Measurements from ENCODE around the gene TCF7L2. TPM values are rescaled to one million over a fixed set of nuclear protein-coding genes. Genes with fewer than 3 reads are reported as not detected.
A peak's percentile ranks its signal among the peaks of the same experiment; 100 is the strongest.

Gene TCF7L2
- total RNA-seq, 1 experiment from 2014 or later: 0.96 TPM

GRCh38 chr10:112966194-112966855 lies 16.3 kb downstream of the TCF7L2 start:
- peak; percentile 41 for DNase-seq (ENCODE audit: low read depth)

GRCh38 chr10:112967200-112967599 lies 17.2 kb downstream of the TCF7L2 start:
- peak; percentile 66 for DNase-seq (ENCODE audit: low read depth)

- no peak for DNase-seq (ENCODE audit: low read depth)
Observed at GRCh38 chr10:112969131-112969530, 19.1 kb downstream of the TCF7L2 start.

GRCh38 chr10:112969542-112969941 lies 19.5 kb downstream of the TCF7L2 start:
- no peak for DNase-seq (ENCODE audit: low read depth)

GRCh38 chr10:112970021-112970420 lies 20.0 kb downstream of the TCF7L2 start:
- DNase-seq (ENCODE audit: low read depth): no peak

GRCh38 chr10:112972606-112973005 lies 22.6 kb downstream of the TCF7L2 start:
- no peak for DNase-seq (ENCODE audit: low read depth)

- DNase-seq (ENCODE audit: low read depth): no peak
Observed at GRCh38 chr10:112973046-112973445, 23.0 kb downstream of the TCF7L2 start.

- DNase-seq (ENCODE audit: low read depth): no peak
Observed at GRCh38 chr10:112973805-112974204, 23.8 kb downstream of the TCF7L2 start.

- no peak for DNase-seq (ENCODE audit: low read depth)
Observed at GRCh38 chr10:112977426-112977898, 27.4 kb downstream of the TCF7L2 start.

GRCh38 chr10:112979927-112980326 lies 29.9 kb downstream of the TCF7L2 start:
- no peak for DNase-seq (ENCODE audit: low read depth)

- no peak for DNase-seq (ENCODE audit: low read depth)
Observed at GRCh38 chr10:112980937-112981336, 30.9 kb downstream of the TCF7L2 start.

- peak; percentile 89 for DNase-seq (ENCODE audit: low read depth)
Observed at GRCh38 chr10:112981553-112981952, 31.5 kb downstream of the TCF7L2 start.

GRCh38 chr10:112983444-112984056 lies 33.5 kb downstream of the TCF7L2 start:
- no peak for DNase-seq (ENCODE audit: low read depth)

GRCh38 chr10:112984756-112985155 lies 34.7 kb downstream of the TCF7L2 start:
- DNase-seq (ENCODE audit: low read depth): no peak

GRCh38 chr10:112985690-112986543 lies 35.9 kb downstream of the TCF7L2 start:
- peak; percentile 16 for DNase-seq (ENCODE audit: low read depth)

- DNase-seq (ENCODE audit: low read depth): no peak
Observed at GRCh38 chr10:112986544-112987190, 36.6 kb downstream of the TCF7L2 start.

GRCh38 chr10:112988839-112989406 lies 38.9 kb downstream of the TCF7L2 start:
- DNase-seq (ENCODE audit: low read depth): no peak

- no peak for DNase-seq (ENCODE audit: low read depth)
Observed at GRCh38 chr10:112989826-112990225, 39.8 kb downstream of the TCF7L2 start.

- no peak for DNase-seq (ENCODE audit: low read depth)
Observed at GRCh38 chr10:112990271-112990670, 40.2 kb downstream of the TCF7L2 start.

GRCh38 chr10:112991888-112992491 lies 41.9 kb downstream of the TCF7L2 start:
- peak; percentile 26 for DNase-seq (ENCODE audit: low read depth)

GRCh38 chr10:112996462-112996861 lies 46.4 kb downstream of the TCF7L2 start:
- DNase-seq (ENCODE audit: low read depth): no peak

Measured in RPMI7951 (cell line).